Measurements from ENCODE around the gene SPSB2.
"Not testable (repeated sequence)": the region's sequence is repeated elsewhere in the genome, so short reads cannot be mapped to it uniquely, and the experiment has no call there.

Gene SPSB2

GRCh38 chr12:6902448-6902847 lies 29.3 kb upstream of the SPSB2 start:
- DNase-seq (ENCODE audit: low read depth in 2 of 2), result no peak

GRCh38 chr12:6899837-6900519 lies 26.9 kb upstream of the SPSB2 start:
- no peak for DNase-seq (ENCODE audit: low read depth in 2 of 2)

- DNase-seq (ENCODE audit: low read depth in 2 of 2), result no peak
Observed at GRCh38 chr12:6899427-6899826, 26.3 kb upstream of the SPSB2 start.

GRCh38 chr12:6896846-6897435 lies 23.8 kb upstream of the SPSB2 start:
- DNase-seq (ENCODE audit: low read depth in 2 of 2), result no peak

GRCh38 chr12:6894321-6894720 lies 21.2 kb upstream of the SPSB2 start:
- no peak for DNase-seq (ENCODE audit: low read depth in 2 of 2)

GRCh38 chr12:6892683-6893082 lies 19.6 kb upstream of the SPSB2 start:
- not testable (repeated sequence) for DNase-seq (ENCODE audit: low read depth in 2 of 2)

GRCh38 chr12:6891646-6892001 lies 18.5 kb upstream of the SPSB2 start:
- DNase-seq (ENCODE audit: low read depth in 2 of 2), result no peak

GRCh38 chr12:6890789-6891645 lies 17.9 kb upstream of the SPSB2 start:
- peak; percentile 97 to 98 for DNase-seq (ENCODE audit: low read depth in 2 of 2)

- DNase-seq (ENCODE audit: low read depth in 2 of 2), result not testable (repeated sequence)
Observed at GRCh38 chr12:6889775-6890573, 16.9 kb upstream of the SPSB2 start.

GRCh38 chr12:6888794-6889193 lies 15.7 kb upstream of the SPSB2 start:
- not testable (repeated sequence) for DNase-seq (ENCODE audit: low read depth in 2 of 2)

- DNase-seq (ENCODE audit: low read depth in 2 of 2), result no peak
Observed at GRCh38 chr12:6888360-6888759, 15.3 kb upstream of the SPSB2 start.

GRCh38 chr12:6887460-6887859 lies 14.4 kb upstream of the SPSB2 start:
- DNase-seq (ENCODE audit: low read depth in 2 of 2), result no peak

- not testable (repeated sequence) for DNase-seq (ENCODE audit: low read depth in 2 of 2)
Observed at GRCh38 chr12:6886206-6886999, 13.3 kb upstream of the SPSB2 start.

- no peak for DNase-seq (ENCODE audit: low read depth in 2 of 2)
Observed at GRCh38 chr12:6884539-6884938, 11.4 kb upstream of the SPSB2 start.

- no peak for DNase-seq (ENCODE audit: low read depth in 2 of 2)
Observed at GRCh38 chr12:6883683-6884082, 10.6 kb upstream of the SPSB2 start.

GRCh38 chr12:6883252-6883651 lies 10.1 kb upstream of the SPSB2 start:
- no peak for DNase-seq (ENCODE audit: low read depth in 2 of 2)

GRCh38 chr12:6879824-6880223 lies 6.7 kb upstream of the SPSB2 start:
- not testable (repeated sequence) for DNase-seq (ENCODE audit: low read depth in 2 of 2)

- DNase-seq (ENCODE audit: low read depth in 2 of 2), result not testable (repeated sequence)
Observed at GRCh38 chr12:6874015-6874368, 889 bp upstream of the SPSB2 start.

GRCh38 chr12:6872073-6873048 lies 742 bp downstream of the SPSB2 start:
- DNase-seq (ENCODE audit: low read depth in 2 of 2), result peak; percentile 66 to 74
